ENCODE results near the gene DPF3. TPM values are rescaled to one million over a fixed set of nuclear protein-coding genes. Genes with fewer than 3 reads are reported as not detected.
A peak's percentile ranks its signal among the peaks of the same experiment; 100 is the strongest.
"Not testable (repeated sequence)": the region's sequence is repeated elsewhere in the genome, so short reads cannot be mapped to it uniquely, and the experiment has no call there.

The DPF3 gene
- total and polyA plus RNA-seq, 12 donors, result 0.91 to 6.0 (median 2.9) TPM

DNA sequence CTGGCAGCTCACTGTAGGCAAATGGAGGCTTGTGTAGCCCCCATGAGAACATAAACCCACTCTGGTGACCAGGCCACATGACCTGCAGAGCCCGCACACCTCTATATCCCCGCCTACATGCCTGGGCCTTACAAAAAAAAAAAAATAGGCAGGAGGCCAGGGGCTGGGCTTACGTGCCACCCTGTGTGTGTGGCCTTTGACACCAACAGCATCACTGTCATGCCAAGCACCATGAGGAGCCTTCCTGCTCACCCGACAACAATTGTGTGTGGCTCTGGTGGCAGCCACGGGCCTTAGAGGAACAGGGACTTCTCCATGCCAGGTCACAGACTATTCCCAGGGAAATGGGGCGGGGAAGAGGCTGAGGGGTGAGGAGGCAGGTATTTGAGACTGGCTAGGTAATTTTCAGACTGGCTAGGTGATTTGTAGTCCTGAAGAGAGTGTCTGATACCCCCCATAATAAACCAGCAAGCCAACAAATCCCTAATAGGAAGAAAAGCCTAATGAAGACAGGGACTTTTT lies 140.0 kb downstream of the DPF3 start:
- no peak overlapping the region for H3K4me3 ChIP-seq
- no peaks in the 10 kb centered on the region for H3K27me3 ChIP-seq
- DNase-seq, result peak in 1 of 7 donors; percentile 35
- no peaks in the 10 kb centered on the region for H3K36me3 ChIP-seq (replicated peaks in 1 of 2)
- no peaks in the 10 kb centered on the region for H3K4me1 ChIP-seq (replicated peaks in 1 of 2)
- WGBS, 4 donors, result 84 to 98% (median 91%) methylated on average over 4 to 6 of the region's 6 CpGs
- H3K27ac ChIP-seq, result no peak overlapping the region
- intact Hi-C loops (cut with DNase I), result no loop called here
- peaks cover 0 to under 1% (median 0%) of the 10 kb centered on the region in 3 donors for H3K9me3 ChIP-seq (replicated peaks in 1 of 3)
- no peak for TF ChIP-seq POLR2A (IDR thresholded peaks at IDR 0.05)
- TF ChIP-seq, protein P1, sequence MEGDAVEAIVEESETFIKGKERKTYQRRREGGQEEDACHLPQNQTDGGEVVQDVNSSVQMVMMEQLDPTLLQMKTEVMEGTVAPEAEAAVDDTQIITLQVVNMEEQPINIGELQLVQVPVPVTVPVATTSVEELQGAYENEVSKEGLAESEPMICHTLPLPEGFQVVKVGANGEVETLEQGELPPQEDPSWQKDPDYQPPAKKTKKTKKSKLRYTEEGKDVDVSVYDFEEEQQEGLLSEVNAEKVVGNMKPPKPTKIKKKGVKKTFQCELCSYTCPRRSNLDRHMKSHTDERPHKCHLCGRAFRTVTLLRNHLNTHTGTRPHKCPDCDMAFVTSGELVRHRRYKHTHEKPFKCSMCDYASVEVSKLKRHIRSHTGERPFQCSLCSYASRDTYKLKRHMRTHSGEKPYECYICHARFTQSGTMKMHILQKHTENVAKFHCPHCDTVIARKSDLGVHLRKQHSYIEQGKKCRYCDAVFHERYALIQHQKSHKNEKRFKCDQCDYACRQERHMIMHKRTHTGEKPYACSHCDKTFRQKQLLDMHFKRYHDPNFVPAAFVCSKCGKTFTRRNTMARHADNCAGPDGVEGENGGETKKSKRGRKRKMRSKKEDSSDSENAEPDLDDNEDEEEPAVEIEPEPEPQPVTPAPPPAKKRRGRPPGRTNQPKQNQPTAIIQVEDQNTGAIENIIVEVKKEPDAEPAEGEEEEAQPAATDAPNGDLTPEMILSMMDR (IDR thresholded peaks at IDR 0.05), result no peak

DNA sequence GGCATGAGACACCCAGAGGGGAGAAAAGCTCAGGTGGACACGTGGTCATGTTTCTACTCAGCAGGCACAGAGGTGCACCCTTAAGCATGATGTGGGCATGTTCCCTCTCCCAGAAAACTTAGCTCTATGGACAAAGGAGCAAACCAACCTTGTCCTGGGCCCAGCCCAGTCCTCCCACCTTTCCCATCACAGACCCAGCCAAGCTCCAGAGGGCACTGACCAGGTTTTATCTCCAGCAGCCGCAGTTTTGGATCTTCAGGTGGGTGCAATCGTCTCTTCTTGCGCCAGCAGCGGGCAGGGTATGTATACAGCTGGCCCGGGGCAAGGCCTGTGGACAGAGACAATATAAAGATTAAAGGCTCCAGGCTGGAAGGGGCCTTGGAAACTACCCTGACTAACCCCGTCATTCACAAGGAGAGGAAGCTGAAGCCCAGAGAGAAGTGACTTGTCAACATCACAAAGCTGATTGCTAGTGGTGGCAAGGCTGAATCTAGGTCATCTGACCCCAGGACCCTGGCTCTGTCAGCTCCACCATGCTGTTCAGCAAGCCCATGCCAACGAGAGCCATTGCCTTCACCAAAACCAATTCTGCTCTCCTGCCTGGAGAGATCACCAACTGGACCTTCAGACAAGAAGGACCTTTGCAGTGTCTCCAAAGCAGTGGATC lies 140.7 kb downstream of the DPF3 start:
- DNase-seq, result no peak
- intact Hi-C loops (cut with DNase I), result no loop called here
- TF ChIP-seq, protein P1 (IDR thresholded peaks at IDR 0.05), result no peak
- TF ChIP-seq POLR2A (IDR thresholded peaks at IDR 0.05), result no peak
- Histone ChIP-seq H3K4me1 (replicated peaks in 1 of 2) (no peaks in the 10 kb centered on the region), H3K4me3 (no peak overlapping the region), H3K9me3 (replicated peaks in 1 of 3) (no peaks in the 10 kb centered on the region), H3K27me3 (no peaks in the 10 kb centered on the region), H3K36me3 (replicated peaks in 1 of 2) (no peaks in the 10 kb centered on the region), H3K27ac (no peak overlapping the region)
- 78 to 86% (median 80%) methylated on average over 7 to 8 of the region's 8 CpGs for WGBS, 4 donors

DNA sequence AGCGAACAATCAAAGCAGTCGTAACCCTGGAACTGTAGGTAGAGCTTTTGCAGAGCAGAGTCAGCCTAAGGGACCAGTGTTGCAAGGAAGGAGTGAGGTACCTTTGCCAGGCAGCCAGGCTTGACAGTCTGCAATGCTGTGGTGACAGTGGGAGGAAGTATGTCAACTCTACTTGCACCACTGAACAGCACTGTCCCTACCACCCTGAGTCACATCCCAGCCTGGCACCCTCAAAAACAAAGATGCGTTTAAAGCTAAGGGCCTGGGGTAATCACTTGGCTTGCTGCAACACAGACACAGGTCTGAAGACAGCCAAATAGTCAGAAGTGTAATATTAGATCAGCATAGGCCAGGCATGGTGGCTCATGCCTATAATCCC lies 141.9 kb downstream of the DPF3 start:
- H3K4me1 ChIP-seq (replicated peaks in 1 of 2), result no peaks in the 10 kb centered on the region
- H3K27me3 ChIP-seq, result no peaks in the 10 kb centered on the region
- intact Hi-C loops (cut with DNase I), result no loop called here
- no peaks in the 10 kb centered on the region for H3K9me3 ChIP-seq (replicated peaks in 1 of 3)
- H3K36me3 ChIP-seq (replicated peaks in 1 of 2), result no peaks in the 10 kb centered on the region
- TF ChIP-seq, protein P1 (IDR thresholded peaks at IDR 0.05), result no peak
- TF ChIP-seq POLR2A (IDR thresholded peaks at IDR 0.05), result no peak
- H3K27ac ChIP-seq, result no peak overlapping the region
- WGBS, 4 donors, result 82 to 97% (median 93%) methylated on average over 3 of the region's 3 CpGs
- H3K4me3 ChIP-seq, result no peak overlapping the region
- DNase-seq, result no peak

DNA sequence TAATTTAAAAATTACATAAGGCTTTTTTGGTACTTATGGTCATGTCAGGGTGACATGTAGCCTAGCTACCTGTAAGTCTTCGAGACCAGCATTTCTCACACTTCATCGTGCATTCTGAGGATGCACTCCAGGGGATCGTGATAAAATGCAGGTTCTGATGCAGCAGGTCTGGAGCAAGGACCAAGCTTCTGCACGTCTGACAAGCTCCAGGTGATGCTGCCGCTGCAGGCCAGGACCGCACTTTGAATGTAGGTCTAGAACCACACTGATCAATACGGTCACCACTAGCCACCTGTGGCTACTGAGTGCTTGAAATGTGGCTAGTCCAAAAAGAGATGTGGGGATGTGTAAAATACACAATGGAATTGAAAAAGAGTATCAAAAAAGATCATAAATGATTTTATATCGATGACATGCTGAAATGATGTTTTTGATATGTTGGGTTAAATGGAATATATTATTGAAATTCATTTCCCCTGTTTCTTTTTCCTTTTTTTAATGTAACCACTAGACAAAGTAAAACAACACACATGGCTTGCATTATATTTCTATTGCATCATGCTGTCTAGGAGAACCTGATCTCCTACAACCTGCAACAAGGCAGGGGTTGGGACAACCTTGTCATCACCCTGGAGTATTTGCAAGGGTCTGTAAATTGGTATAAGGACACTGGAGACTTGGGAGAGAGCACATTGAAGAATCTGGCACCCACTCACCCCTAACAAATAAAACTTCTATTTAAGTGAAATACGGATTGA lies 142.4 kb downstream of the DPF3 start:
- Histone ChIP-seq H3K36me3 (replicated peaks in 1 of 2) (no peaks in the 10 kb centered on the region), H3K9me3 (replicated peaks in 1 of 3) (no peaks in the 10 kb centered on the region), H3K4me3 (no peak overlapping the region), H3K27me3 (no peaks in the 10 kb centered on the region), H3K27ac (no peak overlapping the region), H3K4me1 (replicated peaks in 1 of 2) (no peaks in the 10 kb centered on the region)
- DNase-seq, result peak in 1 of 7 donors; percentile 35
- TF ChIP-seq, protein P1 (IDR thresholded peaks at IDR 0.05), result no peak
- no peak for TF ChIP-seq POLR2A (IDR thresholded peaks at IDR 0.05)
- intact Hi-C loops (cut with DNase I), result no loop called here
- 93 to 98% (median 95%) methylated on average over 9 of the region's 9 CpGs for WGBS, 4 donors

DNA sequence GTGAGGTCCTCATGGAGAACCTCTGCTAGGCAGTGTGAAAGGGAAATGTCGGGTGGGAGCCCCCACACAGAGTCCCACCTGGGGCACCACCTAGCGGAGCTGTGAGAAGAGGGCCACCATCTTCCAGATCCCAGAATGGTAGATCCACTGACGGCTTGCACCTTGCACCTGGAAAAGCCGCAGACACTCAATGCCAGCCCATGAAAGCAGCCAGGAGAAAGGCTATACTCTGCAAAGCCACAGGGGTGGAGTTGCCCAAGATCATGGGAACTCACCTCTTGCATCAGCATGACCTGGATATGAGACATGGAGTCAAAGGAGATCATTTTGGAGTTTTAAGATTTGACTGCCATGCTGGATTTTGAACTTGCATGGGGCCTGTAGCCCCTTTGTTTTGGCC lies 145.0 kb downstream of the DPF3 start:
- H3K9me3 ChIP-seq (replicated peaks in 1 of 3); H3K36me3 ChIP-seq (replicated peaks in 1 of 2); H3K27me3 ChIP-seq; intact Hi-C loops (cut with DNase I); H3K27ac ChIP-seq; H3K4me1 ChIP-seq (replicated peaks in 1 of 2); H3K4me3 ChIP-seq: not testable (repeated sequence)
- DNase-seq, result peak in 1 of 7 donors; percentile 23
- 92 to 100% (median 94%) methylated on average over 4 of the region's 4 CpGs for WGBS, 4 donors

Measured in adrenal gland (tissue), 12 donors.